Colonic mucosa (tissue), 4 donors: ENCODE data around the gene ADCY7. TPM values are rescaled to one million over a fixed set of nuclear protein-coding genes. Genes with fewer than 3 reads are reported as not detected.
A peak's percentile ranks its signal among the peaks of the same experiment; 100 is the strongest.

Experiments used
- DNase-seq: peaks from one replicate; pipeline ENCODE4 v3.0.0-alpha.2; 2020
- H3K27ac ChIP-seq: fragments of 200-600 bp; one replicate; pipeline ENCODE4 v1.8.0; 2021
- H3K27me3 ChIP-seq: fragments of 200-600 bp; one replicate; pipeline ENCODE4 v1.8.0; 2021
- H3K36me3 ChIP-seq: fragments of 200-600 bp; one replicate; pipeline ENCODE4 v1.8.0; 2021
- H3K4me1 ChIP-seq: fragments of 200-600 bp; one replicate; pipeline ENCODE4 v1.8.0; 2021; ENCODE audit warnings: mild to moderate bottlenecking
- H3K4me3 ChIP-seq: fragments of 200-600 bp; one replicate; pipeline ENCODE4 v1.8.0; 2021
- H3K9ac ChIP-seq, 2 donors: one replicate each; pipeline ENCODE4 v1.7.0; 2013; ENCODE audit warnings: control low read depth in 2 of 2, low read depth in 2 of 2, low read length in 2 of 2
- H3K9me3 ChIP-seq: fragments of 200-600 bp; one replicate; pipeline ENCODE4 v1.8.0; 2021
- intact Hi-C: fragments of 100-400 bp; cut with DNase I; formaldehyde crosslinking; loops from one replicate; pipeline ENCODE4 v1.14.1; 2022
- total RNA-seq, 2 donors: library from RNA; stranded (reverse); fragmentation: NEBNext Ultra II Directional in 1 of 2; extraction: Animal tissue kit (Norgen Biotek cat#: 25700) in 1 of 2; gene quantifications; one replicate each; pipeline ENCODE4 v1.2.1, GENCODE V29; 2021
- TF ChIP-seq, protein P1 (sequence below): fragments of 200-600 bp; IDR thresholded peaks from one replicate; pipeline ENCODE4 v1.8.0; 2022; ENCODE audit warnings: antibody characterized with exemption, mild to moderate bottlenecking
- donor health status: healthy.
- donor health status: DM: no; HTN: no; CAD: no.
- donor health status: DM: no; HTN: no; CAD: no.

ADCY7 gene
- total RNA-seq, 2 donors from 2014 or later = 15.8 to 19.2 TPM

DNA sequence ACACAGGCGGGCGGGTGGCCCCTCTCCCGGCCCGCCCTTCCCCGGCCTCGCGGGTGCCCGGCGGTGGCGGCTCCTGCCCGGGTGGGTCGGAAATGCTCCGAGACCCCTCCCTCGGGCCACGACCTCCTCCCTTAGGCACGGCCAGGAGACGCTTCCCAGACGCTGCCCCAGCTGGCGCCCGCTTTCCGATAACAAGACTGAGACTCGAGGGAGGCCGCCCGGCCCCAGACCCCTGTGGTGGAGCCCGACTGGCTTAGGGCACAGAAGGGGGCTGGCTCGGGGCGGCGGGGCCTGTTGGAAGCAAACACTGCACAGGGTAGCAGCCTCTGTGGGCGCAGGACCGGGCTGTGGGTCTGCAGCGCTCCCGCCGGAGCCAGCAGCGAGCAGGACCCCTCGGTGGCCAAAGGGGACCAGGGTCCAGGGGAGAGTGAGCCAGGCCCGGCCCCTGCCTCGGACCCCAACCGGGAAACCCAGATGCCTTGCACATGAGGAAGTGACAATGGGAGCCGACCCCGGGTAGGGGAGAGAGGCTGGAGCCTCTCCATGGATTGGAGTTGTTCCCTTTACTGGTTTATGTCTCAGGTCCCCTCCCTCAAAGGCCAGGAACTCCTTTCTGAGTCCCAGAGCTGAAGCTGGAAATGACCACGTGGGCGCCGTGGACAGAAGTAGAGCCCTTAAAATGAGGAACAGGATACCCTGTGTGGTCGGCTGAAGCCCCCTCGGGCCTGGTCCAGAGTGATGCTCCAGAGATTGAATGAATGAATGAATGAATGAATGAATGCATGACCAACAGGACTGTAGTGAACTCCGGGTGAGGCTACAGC, 19.8 kb upstream of the ADCY7 start:
- Histone ChIP-seq H3K36me3 (no peaks in the 10 kb centered on the region), H3K9ac (peak overlapping the region in 1 of 2 donors; percentile 84), H3K4me3 (peak overlapping the region; percentile 48), H3K4me1 (peaks cover 15% of the 10 kb centered on the region), H3K27ac (no peak overlapping the region), H3K27me3 (no peaks in the 10 kb centered on the region), H3K9me3 (no peaks in the 10 kb centered on the region)
- TF ChIP-seq, protein P1, sequence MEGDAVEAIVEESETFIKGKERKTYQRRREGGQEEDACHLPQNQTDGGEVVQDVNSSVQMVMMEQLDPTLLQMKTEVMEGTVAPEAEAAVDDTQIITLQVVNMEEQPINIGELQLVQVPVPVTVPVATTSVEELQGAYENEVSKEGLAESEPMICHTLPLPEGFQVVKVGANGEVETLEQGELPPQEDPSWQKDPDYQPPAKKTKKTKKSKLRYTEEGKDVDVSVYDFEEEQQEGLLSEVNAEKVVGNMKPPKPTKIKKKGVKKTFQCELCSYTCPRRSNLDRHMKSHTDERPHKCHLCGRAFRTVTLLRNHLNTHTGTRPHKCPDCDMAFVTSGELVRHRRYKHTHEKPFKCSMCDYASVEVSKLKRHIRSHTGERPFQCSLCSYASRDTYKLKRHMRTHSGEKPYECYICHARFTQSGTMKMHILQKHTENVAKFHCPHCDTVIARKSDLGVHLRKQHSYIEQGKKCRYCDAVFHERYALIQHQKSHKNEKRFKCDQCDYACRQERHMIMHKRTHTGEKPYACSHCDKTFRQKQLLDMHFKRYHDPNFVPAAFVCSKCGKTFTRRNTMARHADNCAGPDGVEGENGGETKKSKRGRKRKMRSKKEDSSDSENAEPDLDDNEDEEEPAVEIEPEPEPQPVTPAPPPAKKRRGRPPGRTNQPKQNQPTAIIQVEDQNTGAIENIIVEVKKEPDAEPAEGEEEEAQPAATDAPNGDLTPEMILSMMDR = no peak
- intact Hi-C loops = loop anchor here (10.0 kb wide), 1 partner anchor 118 kb away; the partner anchor contains the start of gene BRD7
- DNase-seq = peak; percentile 29

- H3K4me1 ChIP-seq = peaks cover 15% of the 10 kb centered on the region
- H3K4me3 ChIP-seq = no peak overlapping the region
- no peak for DNase-seq
- no peak overlapping the region for H3K27ac ChIP-seq
- intact Hi-C loops = loop anchor here (10.0 kb wide), 1 partner anchor 117 kb away; the partner anchor contains the start of gene BRD7
- TF ChIP-seq, protein P1 = no peak
- H3K9ac ChIP-seq = no peak overlapping the region
- H3K36me3 ChIP-seq = no peaks in the 10 kb centered on the region
- no peaks in the 10 kb centered on the region for H3K27me3 ChIP-seq
- H3K9me3 ChIP-seq = no peaks in the 10 kb centered on the region
Measured at GRCh38 chr16:50247123-50247905, 19.0 kb upstream of the ADCY7 start.

DNA sequence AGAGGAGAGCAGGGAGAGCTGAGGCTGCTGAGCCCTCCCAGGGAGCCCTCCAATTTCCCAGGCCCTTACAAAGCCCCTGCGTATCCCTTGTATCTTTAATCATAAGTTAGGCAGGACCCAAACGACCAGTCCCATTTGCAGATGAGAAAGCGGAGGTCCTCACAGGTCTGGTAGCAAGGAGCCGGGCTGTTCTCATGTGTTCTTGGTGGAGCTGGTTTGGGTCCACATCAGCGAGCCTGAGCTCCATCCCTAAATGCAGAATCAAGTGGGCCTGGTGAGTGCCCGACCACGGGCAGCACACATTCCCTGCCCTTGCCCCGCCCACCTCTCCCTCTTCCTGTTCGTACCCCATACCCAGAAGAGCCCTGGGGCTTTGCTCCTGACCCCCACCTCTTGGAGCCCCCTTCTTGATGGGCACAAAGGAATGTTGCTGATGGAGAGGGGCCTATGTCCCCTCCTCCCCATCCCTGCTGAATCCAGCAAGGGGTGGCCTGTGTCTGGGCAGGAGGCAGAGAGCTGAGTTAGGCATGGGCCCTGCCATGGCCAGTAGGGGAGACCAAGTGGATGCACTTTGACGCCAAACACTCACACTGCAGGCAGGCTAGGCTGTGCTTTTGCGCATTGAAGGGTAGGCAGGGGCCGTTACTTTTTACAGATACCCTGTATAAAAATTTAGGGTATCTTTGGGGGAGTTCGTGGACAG, 18.3 kb upstream of the ADCY7 start:
- intact Hi-C loops = loop anchor here (10.0 kb wide), 1 partner anchor 117 kb away; the partner anchor contains the start of gene BRD7
- H3K27ac ChIP-seq = no peak overlapping the region
- H3K4me3 ChIP-seq = no peak overlapping the region
- H3K27me3 ChIP-seq = no peaks in the 10 kb centered on the region
- no peak for DNase-seq
- no peak overlapping the region for H3K9ac ChIP-seq
- peaks cover 15% of the 10 kb centered on the region for H3K4me1 ChIP-seq
- H3K9me3 ChIP-seq = no peaks in the 10 kb centered on the region
- no peaks in the 10 kb centered on the region for H3K36me3 ChIP-seq
- TF ChIP-seq, protein P1 = no peak

- Histone ChIP-seq H3K27ac (no peak overlapping the region), H3K36me3 (no peaks in the 10 kb centered on the region), H3K9ac (no peak overlapping the region), H3K4me1 (peaks cover 15% of the 10 kb centered on the region), H3K4me3 (no peak overlapping the region), H3K9me3 (no peaks in the 10 kb centered on the region), H3K27me3 (no peaks in the 10 kb centered on the region)
- intact Hi-C loops = loop anchor here (10.0 kb wide), 1 partner anchor 116 kb away; the partner anchor contains the start of gene BRD7
- no peak for DNase-seq
- TF ChIP-seq, protein P1 = no peak
Measured at GRCh38 chr16:50248845-50249244, 17.5 kb upstream of the ADCY7 start.
